Stimulated activated naive CD8-positive, alpha-beta T cell treated with anti-CD3 and anti-CD28 coated beads, Interleukin-15, Interleukin-2, amounts not matched to agents 100 U/mL and 50 U/mL, for 24 hours (primary cell): ENCODE data around the gene GTF2I.
"Not testable (repeated sequence)": the region's sequence is repeated elsewhere in the genome, so short reads cannot be mapped to it uniquely, and the experiment has no call there.

Experiments used
- ATAC-seq: fragments of 150-1000 bp; cut with Tn5 transposase; one replicate; pipeline ENCODE4 v1.10.0; 2021
- DNase-seq: peaks from one replicate; pipeline ENCODE4 v3.0.0; 2021

GTF2I gene

GRCh38 chr7:74656837-74657691, 454 bp upstream of the GTF2I start:
- DNase-seq (peak; percentile 99), ATAC-seq (peak; percentile 84)

- DNase-seq = peak; percentile 96
- peak; percentile 75 for ATAC-seq
Observed at GRCh38 chr7:74658178-74659004, 873 bp downstream of the GTF2I start.

GRCh38 chr7:74660202-74660601, 2.7 kb downstream of the GTF2I start:
- not testable (repeated sequence) for ATAC-seq, DNase-seq

GRCh38 chr7:74661836-74662794, 4.6 kb downstream of the GTF2I start:
- not testable (repeated sequence) for ATAC-seq, DNase-seq

GRCh38 chr7:74665296-74665938, 7.9 kb downstream of the GTF2I start:
- ATAC-seq (no peak), DNase-seq (no peak)

- not testable (repeated sequence) for ATAC-seq, DNase-seq
Observed at GRCh38 chr7:74667013-74667412, 9.5 kb downstream of the GTF2I start.

GRCh38 chr7:74667520-74667919, 10.0 kb downstream of the GTF2I start:
- not testable (repeated sequence) for DNase-seq, ATAC-seq

GRCh38 chr7:74671602-74672001, 14.1 kb downstream of the GTF2I start:
- DNase-seq (no peak), ATAC-seq (no peak)

- DNase-seq (no peak), ATAC-seq (no peak)
Observed at GRCh38 chr7:74672343-74672915, 14.9 kb downstream of the GTF2I start.

GRCh38 chr7:74674166-74674565, 16.6 kb downstream of the GTF2I start:
- DNase-seq (no peak), ATAC-seq (no peak)

- ATAC-seq (no peak), DNase-seq (no peak)
Observed at GRCh38 chr7:74682829-74683228, 25.3 kb downstream of the GTF2I start.

GRCh38 chr7:74683799-74684198, 26.3 kb downstream of the GTF2I start:
- ATAC-seq (no peak), DNase-seq (no peak)

GRCh38 chr7:74684473-74684872, 27.0 kb downstream of the GTF2I start:
- no peak for DNase-seq
- no peak for ATAC-seq

GRCh38 chr7:74684921-74685320, 27.4 kb downstream of the GTF2I start:
- no peak for ATAC-seq
- DNase-seq = no peak

- DNase-seq (no peak), ATAC-seq (no peak)
Observed at GRCh38 chr7:74690474-74690873, 33.0 kb downstream of the GTF2I start.

- not testable (repeated sequence) for DNase-seq
Observed at GRCh38 chr7:74704419-74704818, 46.9 kb downstream of the GTF2I start.

GRCh38 chr7:74707238-74707637, 49.7 kb downstream of the GTF2I start:
- ATAC-seq (no peak), DNase-seq (no peak)

More at GRCh38 chr7:74704419-74704818, 46.9 kb downstream of the GTF2I start:
- ATAC-seq = not testable (repeated sequence)

GRCh38 chr7:74708569-74709275, 51.2 kb downstream of the GTF2I start:
- DNase-seq = no peak

GRCh38 chr7:74709880-74710671, 52.6 kb downstream of the GTF2I start:
- ATAC-seq (no peak), DNase-seq (no peak)

More at GRCh38 chr7:74708569-74709275, 51.2 kb downstream of the GTF2I start:
- no peak for ATAC-seq
